Measurements from ENCODE around the gene CCDC157. TPM values are rescaled to one million over a fixed set of nuclear protein-coding genes. Genes with fewer than 3 reads are reported as not detected.

CCDC157 gene
- total and polyA plus RNA-seq, 9 of the 15 experiments (the other 6 are each of a cell fraction or from before 2014, with no cell fraction given): 0.04 to 1.3 (median 0.68) TPM

DNA sequence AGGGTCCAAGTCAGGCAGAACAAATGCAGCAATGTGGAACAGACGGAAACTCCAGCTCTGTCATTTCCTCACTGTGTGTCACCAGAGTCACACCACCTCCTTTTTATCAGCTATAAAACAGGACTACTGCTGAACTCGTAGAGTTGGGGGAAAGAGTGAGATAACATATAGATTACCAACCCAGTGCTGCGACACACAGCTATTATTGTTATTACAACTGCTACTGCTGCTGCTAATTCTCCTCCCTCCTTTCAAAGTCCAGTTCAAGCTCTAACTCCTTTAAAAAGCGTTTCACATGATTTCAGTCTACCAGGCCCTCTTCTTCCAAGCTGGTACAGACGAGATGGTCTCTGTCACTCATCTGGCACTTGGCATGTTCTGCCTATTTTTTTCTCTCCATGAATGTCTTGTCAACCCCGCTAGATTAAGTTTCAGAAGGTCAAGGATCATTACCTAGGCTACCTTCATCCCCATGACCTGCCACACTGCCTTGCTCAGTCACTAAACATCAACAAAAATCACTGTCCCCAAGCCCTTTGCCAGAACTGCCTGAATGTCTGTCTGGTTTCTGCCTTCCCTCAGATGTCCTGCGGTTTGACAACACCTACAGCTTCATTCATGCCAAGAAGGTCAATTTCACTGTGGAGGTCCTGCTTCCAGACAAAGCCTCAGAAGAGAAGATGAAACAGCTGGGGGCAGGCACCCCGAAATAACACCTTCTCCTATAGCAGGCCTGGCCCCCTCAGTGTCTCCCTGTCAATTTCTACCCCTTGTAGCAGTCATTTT, 65.1 kb downstream of the CCDC157 start (continued):
- TF ChIP-seq, protein P1, sequence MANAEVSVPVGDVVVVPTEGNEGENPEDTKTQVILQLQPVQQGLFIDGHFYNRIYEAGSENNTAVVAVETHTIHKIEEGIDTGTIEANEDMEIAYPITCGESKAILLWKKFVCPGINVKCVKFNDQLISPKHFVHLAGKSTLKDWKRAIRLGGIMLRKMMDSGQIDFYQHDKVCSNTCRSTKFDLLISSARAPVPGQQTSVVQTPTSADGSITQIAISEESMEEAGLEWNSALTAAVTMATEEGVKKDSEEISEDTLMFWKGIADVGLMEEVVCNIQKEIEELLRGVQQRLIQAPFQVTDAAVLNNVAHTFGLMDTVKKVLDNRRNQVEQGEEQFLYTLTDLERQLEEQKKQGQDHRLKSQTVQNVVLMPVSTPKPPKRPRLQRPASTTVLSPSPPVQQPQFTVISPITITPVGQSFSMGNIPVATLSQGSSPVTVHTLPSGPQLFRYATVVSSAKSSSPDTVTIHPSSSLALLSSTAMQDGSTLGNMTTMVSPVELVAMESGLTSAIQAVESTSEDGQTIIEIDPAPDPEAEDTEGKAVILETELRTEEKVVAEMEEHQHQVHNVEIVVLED (CRISPR knock-in tag; IDR thresholded peaks at IDR 0.05): no peak
- TF ChIP-seq TCFL5 (CRISPR knock-in tag; conservative IDR thresholded peaks at IDR 0.05) (no peak), TEAD2 (tag; IDR thresholded peaks at IDR 0.05) (no peak), BCLAF1 (IDR thresholded peaks at IDR 0.05; ENCODE audit: borderline replicate concordance in 1 of 2, control insufficient read depth in 1 of 2, low read depth in 2 of 2, low read length in 1 of 2) (no peak), ZNF717 (CRISPR knock-in tag; IDR thresholded peaks at IDR 0.05) (no peak), CBX1 (IDR thresholded peaks at IDR 0.05; ENCODE audit: low read depth) (no peak), RBM34 (IDR thresholded peaks at IDR 0.05; ENCODE audit: borderline replicate concordance, insufficient read depth, low read length) (no peak), PHF21A (IDR thresholded peaks at IDR 0.05; ENCODE audit: borderline replicate concordance, low read depth) (no peak), ZNF140 (CRISPR knock-in tag; IDR thresholded peaks at IDR 0.05) (no peak), ZC3H11A (IDR thresholded peaks at IDR 0.05; ENCODE audit: low read depth, low read length) (no peak), RB1 (IDR thresholded peaks at IDR 0.05; ENCODE audit: low read depth) (no peak), ZBTB26 (CRISPR knock-in tag; IDR thresholded peaks at IDR 0.05) (no peak), HSF4 (CRISPR knock-in tag; IDR thresholded peaks at IDR 0.05; ENCODE audit: borderline replicate concordance) (no peak), TFAM (CRISPR knock-in tag; conservative IDR thresholded peaks at IDR 0.05) (no peak), SLC30A9 (CRISPR knock-in tag; IDR thresholded peaks at IDR 0.05) (no peak), TSC22D4 (tag; IDR thresholded peaks at IDR 0.05) (no peak), JUN (IDR thresholded peaks at IDR 0.05; ENCODE audit: borderline replicate concordance, low read depth, low read length) (no peak), JUN (CRISPR knock-in tag; IDR thresholded peaks at IDR 0.05; ENCODE audit: borderline replicate concordance) (no peak), MED1 (CRISPR knock-in tag; IDR thresholded peaks at IDR 0.05; ENCODE audit: borderline replicate concordance) (no peak)
- TF ChIP-seq, protein P2, sequence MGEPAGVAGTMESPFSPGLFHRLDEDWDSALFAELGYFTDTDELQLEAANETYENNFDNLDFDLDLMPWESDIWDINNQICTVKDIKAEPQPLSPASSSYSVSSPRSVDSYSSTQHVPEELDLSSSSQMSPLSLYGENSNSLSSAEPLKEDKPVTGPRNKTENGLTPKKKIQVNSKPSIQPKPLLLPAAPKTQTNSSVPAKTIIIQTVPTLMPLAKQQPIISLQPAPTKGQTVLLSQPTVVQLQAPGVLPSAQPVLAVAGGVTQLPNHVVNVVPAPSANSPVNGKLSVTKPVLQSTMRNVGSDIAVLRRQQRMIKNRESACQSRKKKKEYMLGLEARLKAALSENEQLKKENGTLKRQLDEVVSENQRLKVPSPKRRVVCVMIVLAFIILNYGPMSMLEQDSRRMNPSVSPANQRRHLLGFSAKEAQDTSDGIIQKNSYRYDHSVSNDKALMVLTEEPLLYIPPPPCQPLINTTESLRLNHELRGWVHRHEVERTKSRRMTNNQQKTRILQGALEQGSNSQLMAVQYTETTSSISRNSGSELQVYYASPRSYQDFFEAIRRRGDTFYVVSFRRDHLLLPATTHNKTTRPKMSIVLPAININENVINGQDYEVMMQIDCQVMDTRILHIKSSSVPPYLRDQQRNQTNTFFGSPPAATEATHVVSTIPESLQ (CRISPR knock-in tag; IDR thresholded peaks at IDR 0.05): no peak
